ENCODE data around the gene HS3ST3B1.

The HS3ST3B1 gene

DNA sequence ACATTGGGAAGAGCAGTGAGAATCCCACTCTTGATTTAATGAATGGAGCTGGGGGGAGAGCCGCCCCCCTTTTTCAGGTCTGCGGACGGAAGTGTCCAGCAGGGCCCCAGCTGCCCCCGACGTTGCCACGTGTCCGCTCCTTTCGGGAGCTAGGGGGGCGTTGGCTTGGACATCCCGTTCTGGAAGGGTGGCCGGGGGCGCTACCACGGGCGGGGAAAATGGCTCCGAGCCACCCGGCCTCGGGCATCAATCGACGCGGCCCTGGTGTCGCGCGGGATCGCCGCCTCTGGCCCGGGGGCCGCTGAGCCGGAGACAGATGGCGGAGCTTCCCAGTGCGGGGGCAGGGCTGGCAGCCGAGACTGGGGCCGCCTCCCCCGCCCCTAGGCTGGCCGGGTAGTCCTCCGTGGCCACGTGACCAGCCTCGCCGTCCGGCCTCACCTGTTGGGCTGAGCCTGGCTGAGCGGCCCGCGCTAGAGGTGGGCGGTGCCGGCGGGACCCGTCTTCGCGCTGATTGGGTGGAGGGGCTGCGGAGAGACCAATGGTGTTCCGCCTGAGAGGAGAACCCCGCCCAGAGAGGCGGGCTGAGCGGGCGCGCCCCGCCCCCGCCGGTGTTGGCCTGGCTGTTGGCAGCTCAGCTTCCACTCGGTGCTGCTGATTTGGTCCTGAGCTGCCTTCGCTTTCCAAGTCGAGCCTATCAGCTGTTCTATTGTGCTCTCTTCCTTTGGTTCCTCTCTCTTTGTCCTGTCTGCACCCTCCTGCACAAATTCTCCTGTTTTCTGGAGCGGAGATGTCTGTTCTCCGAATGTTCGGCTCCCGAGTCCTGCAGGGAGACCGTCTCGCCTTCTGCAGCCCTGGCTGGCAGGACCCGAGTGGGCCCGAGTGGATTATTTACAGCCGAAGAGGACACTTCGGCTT is 8.3 kb downstream of the HS3ST3B1 start (continued):
- TF ChIP-seq, protein P1, sequence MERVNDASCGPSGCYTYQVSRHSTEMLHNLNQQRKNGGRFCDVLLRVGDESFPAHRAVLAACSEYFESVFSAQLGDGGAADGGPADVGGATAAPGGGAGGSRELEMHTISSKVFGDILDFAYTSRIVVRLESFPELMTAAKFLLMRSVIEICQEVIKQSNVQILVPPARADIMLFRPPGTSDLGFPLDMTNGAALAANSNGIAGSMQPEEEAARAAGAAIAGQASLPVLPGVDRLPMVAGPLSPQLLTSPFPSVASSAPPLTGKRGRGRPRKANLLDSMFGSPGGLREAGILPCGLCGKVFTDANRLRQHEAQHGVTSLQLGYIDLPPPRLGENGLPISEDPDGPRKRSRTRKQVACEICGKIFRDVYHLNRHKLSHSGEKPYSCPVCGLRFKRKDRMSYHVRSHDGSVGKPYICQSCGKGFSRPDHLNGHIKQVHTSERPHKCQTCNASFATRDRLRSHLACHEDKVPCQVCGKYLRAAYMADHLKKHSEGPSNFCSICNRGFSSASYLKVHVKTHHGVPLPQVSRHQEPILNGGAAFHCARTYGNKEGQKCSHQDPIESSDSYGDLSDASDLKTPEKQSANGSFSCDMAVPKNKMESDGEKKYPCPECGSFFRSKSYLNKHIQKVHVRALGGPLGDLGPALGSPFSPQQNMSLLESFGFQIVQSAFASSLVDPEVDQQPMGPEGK (tag by site-specific recombination; IDR thresholded peaks at IDR 0.05): peak; percentile 100
- TF ChIP-seq ZNF664 (tag by site-specific recombination; IDR thresholded peaks at IDR 0.05) (no peak), ZNF433 (tag by site-specific recombination; IDR thresholded peaks at IDR 0.05; ENCODE audit: low read depth) (no peak), ZNF335 (tag by site-specific recombination; conservative IDR thresholded peaks at IDR 0.05) (peak; percentile 93), TCF7L2 (IDR thresholded peaks at IDR 0.05; ENCODE audit: borderline replicate concordance, low read depth, low read length) (no peak), ZNF561 (tag by site-specific recombination; IDR thresholded peaks at IDR 0.05; ENCODE audit: borderline replicate concordance) (peak; percentile 68; the same call in 1 of the 2 replicates), ZNF785 (tag by site-specific recombination; IDR thresholded peaks at IDR 0.05) (0 out of 2 replicates have a peak, but pooled peaks have one; percentile 16), SCRT2 (tag by site-specific recombination; IDR thresholded peaks at IDR 0.05) (peak; percentile 100), ZNF473 (tag by site-specific recombination; IDR thresholded peaks at IDR 0.05) (no peak), OSR2 (tag by site-specific recombination; IDR thresholded peaks at IDR 0.05) (peak; percentile 78), BCL11A (tag by site-specific recombination; IDR thresholded peaks at IDR 0.05; ENCODE audit: low read depth) (peak; percentile 82), ZNF214 (tag by site-specific recombination; IDR thresholded peaks at IDR 0.05; ENCODE audit: borderline replicate concordance) (no peak)
- TF ChIP-seq, protein P2, sequence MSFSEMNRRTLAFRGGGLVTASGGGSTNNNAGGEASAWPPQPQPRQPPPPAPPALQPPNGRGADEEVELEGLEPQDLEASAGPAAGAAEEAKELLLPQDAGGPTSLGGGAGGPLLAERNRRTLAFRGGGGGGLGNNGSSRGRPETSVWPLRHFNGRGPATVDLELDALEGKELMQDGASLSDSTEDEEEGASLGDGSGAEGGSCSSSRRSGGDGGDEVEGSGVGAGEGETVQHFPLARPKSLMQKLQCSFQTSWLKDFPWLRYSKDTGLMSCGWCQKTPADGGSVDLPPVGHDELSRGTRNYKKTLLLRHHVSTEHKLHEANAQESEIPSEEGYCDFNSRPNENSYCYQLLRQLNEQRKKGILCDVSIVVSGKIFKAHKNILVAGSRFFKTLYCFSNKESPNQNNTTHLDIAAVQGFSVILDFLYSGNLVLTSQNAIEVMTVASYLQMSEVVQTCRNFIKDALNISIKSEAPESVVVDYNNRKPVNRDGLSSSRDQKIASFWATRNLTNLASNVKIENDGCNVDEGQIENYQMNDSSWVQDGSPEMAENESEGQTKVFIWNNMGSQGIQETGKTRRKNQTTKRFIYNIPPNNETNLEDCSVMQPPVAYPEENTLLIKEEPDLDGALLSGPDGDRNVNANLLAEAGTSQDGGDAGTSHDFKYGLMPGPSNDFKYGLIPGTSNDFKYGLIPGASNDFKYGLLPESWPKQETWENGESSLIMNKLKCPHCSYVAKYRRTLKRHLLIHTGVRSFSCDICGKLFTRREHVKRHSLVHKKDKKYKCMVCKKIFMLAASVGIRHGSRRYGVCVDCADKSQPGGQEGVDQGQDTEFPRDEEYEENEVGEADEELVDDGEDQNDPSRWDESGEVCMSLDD (tag by site-specific recombination; IDR thresholded peaks at IDR 0.05): peak; percentile 89
- TF ChIP-seq, protein P3, sequence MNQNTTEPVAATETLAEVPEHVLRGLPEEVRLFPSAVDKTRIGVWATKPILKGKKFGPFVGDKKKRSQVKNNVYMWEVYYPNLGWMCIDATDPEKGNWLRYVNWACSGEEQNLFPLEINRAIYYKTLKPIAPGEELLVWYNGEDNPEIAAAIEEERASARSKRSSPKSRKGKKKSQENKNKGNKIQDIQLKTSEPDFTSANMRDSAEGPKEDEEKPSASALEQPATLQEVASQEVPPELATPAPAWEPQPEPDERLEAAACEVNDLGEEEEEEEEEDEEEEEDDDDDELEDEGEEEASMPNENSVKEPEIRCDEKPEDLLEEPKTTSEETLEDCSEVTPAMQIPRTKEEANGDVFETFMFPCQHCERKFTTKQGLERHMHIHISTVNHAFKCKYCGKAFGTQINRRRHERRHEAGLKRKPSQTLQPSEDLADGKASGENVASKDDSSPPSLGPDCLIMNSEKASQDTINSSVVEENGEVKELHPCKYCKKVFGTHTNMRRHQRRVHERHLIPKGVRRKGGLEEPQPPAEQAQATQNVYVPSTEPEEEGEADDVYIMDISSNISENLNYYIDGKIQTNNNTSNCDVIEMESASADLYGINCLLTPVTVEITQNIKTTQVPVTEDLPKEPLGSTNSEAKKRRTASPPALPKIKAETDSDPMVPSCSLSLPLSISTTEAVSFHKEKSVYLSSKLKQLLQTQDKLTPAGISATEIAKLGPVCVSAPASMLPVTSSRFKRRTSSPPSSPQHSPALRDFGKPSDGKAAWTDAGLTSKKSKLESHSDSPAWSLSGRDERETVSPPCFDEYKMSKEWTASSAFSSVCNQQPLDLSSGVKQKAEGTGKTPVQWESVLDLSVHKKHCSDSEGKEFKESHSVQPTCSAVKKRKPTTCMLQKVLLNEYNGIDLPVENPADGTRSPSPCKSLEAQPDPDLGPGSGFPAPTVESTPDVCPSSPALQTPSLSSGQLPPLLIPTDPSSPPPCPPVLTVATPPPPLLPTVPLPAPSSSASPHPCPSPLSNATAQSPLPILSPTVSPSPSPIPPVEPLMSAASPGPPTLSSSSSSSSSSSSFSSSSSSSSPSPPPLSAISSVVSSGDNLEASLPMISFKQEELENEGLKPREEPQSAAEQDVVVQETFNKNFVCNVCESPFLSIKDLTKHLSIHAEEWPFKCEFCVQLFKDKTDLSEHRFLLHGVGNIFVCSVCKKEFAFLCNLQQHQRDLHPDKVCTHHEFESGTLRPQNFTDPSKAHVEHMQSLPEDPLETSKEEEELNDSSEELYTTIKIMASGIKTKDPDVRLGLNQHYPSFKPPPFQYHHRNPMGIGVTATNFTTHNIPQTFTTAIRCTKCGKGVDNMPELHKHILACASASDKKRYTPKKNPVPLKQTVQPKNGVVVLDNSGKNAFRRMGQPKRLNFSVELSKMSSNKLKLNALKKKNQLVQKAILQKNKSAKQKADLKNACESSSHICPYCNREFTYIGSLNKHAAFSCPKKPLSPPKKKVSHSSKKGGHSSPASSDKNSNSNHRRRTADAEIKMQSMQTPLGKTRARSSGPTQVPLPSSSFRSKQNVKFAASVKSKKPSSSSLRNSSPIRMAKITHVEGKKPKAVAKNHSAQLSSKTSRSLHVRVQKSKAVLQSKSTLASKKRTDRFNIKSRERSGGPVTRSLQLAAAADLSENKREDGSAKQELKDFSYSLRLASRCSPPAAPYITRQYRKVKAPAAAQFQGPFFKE (tag by site-specific recombination; IDR thresholded peaks at IDR 0.05; ENCODE audit: borderline replicate concordance): no peak
- TF ChIP-seq, protein P4, sequence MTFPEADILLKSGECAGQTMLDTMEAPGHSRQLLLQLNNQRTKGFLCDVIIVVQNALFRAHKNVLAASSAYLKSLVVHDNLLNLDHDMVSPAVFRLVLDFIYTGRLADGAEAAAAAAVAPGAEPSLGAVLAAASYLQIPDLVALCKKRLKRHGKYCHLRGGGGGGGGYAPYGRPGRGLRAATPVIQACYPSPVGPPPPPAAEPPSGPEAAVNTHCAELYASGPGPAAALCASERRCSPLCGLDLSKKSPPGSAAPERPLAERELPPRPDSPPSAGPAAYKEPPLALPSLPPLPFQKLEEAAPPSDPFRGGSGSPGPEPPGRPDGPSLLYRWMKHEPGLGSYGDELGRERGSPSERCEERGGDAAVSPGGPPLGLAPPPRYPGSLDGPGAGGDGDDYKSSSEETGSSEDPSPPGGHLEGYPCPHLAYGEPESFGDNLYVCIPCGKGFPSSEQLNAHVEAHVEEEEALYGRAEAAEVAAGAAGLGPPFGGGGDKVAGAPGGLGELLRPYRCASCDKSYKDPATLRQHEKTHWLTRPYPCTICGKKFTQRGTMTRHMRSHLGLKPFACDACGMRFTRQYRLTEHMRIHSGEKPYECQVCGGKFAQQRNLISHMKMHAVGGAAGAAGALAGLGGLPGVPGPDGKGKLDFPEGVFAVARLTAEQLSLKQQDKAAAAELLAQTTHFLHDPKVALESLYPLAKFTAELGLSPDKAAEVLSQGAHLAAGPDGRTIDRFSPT (tag by site-specific recombination; IDR thresholded peaks at IDR 0.05): peak; percentile 96
- TF ChIP-seq, protein P5, sequence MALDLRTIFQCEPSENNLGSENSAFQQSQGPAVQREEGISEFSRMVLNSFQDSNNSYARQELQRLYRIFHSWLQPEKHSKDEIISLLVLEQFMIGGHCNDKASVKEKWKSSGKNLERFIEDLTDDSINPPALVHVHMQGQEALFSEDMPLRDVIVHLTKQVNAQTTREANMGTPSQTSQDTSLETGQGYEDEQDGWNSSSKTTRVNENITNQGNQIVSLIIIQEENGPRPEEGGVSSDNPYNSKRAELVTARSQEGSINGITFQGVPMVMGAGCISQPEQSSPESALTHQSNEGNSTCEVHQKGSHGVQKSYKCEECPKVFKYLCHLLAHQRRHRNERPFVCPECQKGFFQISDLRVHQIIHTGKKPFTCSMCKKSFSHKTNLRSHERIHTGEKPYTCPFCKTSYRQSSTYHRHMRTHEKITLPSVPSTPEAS (tag by site-specific recombination; IDR thresholded peaks at IDR 0.05): no peak
- TF ChIP-seq, protein P6, sequence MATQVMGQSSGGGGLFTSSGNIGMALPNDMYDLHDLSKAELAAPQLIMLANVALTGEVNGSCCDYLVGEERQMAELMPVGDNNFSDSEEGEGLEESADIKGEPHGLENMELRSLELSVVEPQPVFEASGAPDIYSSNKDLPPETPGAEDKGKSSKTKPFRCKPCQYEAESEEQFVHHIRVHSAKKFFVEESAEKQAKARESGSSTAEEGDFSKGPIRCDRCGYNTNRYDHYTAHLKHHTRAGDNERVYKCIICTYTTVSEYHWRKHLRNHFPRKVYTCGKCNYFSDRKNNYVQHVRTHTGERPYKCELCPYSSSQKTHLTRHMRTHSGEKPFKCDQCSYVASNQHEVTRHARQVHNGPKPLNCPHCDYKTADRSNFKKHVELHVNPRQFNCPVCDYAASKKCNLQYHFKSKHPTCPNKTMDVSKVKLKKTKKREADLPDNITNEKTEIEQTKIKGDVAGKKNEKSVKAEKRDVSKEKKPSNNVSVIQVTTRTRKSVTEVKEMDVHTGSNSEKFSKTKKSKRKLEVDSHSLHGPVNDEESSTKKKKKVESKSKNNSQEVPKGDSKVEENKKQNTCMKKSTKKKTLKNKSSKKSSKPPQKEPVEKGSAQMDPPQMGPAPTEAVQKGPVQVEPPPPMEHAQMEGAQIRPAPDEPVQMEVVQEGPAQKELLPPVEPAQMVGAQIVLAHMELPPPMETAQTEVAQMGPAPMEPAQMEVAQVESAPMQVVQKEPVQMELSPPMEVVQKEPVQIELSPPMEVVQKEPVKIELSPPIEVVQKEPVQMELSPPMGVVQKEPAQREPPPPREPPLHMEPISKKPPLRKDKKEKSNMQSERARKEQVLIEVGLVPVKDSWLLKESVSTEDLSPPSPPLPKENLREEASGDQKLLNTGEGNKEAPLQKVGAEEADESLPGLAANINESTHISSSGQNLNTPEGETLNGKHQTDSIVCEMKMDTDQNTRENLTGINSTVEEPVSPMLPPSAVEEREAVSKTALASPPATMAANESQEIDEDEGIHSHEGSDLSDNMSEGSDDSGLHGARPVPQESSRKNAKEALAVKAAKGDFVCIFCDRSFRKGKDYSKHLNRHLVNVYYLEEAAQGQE (tag by site-specific recombination; IDR thresholded peaks at IDR 0.05): peak; percentile 59; the same call in 1 of the 2 replicates
